Smooth muscle cell (in vitro differentiated cells): ENCODE measurements around the gene DEDD. TPM values are rescaled to one million over a fixed set of nuclear protein-coding genes. Genes with fewer than 3 reads are reported as not detected.

Source experiments
- DNase-seq: peaks from one replicate; lab custom pipeline; 2025; ENCODE audit not compliant: unreplicated experiment; lab: John Stamatoyannopoulos, UW
- H2AFZ ChIP-seq: fragments of 200-600 bp; sonication (generic); 2 replicates; pipeline ENCODE4 v1.6.0; 2016; ENCODE audit warnings: antibody characterized with exemption, low read depth, mild to moderate bottlenecking
- H3F3A ChIP-seq: fragments of 200-600 bp; sonication (generic); 2 replicates; pipeline ENCODE4 v1.6.0; 2017; ENCODE audit warnings: antibody characterized with exemption, low read depth
- H3K27ac ChIP-seq: fragments of 200-600 bp; sonication (generic); 2 replicates; pipeline ENCODE4 v1.5.1; 2016; ENCODE audit warnings: low read depth, mild to moderate bottlenecking
- H3K27me3 ChIP-seq: fragments of 200-600 bp; sonication (generic); 2 replicates; pipeline ENCODE4 v1.6.1; 2016; ENCODE audit warnings: low read depth, mild to moderate bottlenecking
- H3K36me3 ChIP-seq: fragments of 200-600 bp; sonication (generic); 2 replicates; pipeline ENCODE4 v1.5.1; 2016; ENCODE audit warnings: low read depth
- H3K4me1 ChIP-seq: fragments of 200-600 bp; sonication (generic); 2 replicates; pipeline ENCODE4 v1.5.1; 2016; ENCODE audit warnings: low read depth
- H3K4me2 ChIP-seq: fragments of 200-600 bp; sonication (generic); 2 replicates; pipeline ENCODE4 v1.6.0; 2016; ENCODE audit warnings: mild to moderate bottlenecking
- H3K4me3 ChIP-seq: fragments of 200-600 bp; sonication (generic); 2 replicates; pipeline ENCODE4 v1.5.1; 2016; ENCODE audit warnings: mild to moderate bottlenecking
- H3K79me2 ChIP-seq: fragments of 200-600 bp; sonication (generic); 2 replicates; pipeline ENCODE4 v1.6.0; 2016; ENCODE audit warnings: low read depth, mild to moderate bottlenecking
- H3K9ac ChIP-seq: fragments of 200-600 bp; sonication (generic); 2 replicates; pipeline ENCODE4 v1.6.0; 2016; ENCODE audit warnings: low read depth
- H3K9me3 ChIP-seq: fragments of 200-600 bp; sonication (generic); replicated peaks from 2 replicates; pipeline ENCODE4 v1.5.1; 2016; ENCODE audit warnings: low read depth
- H4K20me1 ChIP-seq: fragments of 200-600 bp; sonication (generic); 2 replicates; pipeline ENCODE4 v1.6.0; 2016; ENCODE audit warnings: low read depth
- WGBS: methylation state at CpG from one replicate; pipeline ENCODE4 v1.1.7; 2016; ENCODE audit warnings: low lambda C conversion rate; 5-methylcytosine and 5-hydroxymethylcytosine counted together
- polyA plus RNA-seq: library from polyadenylated mRNA; unstranded; fragments of >200 nt; fragmentation: Nextera tagmentation; extraction: Ambion mirVana; gene quantifications from 2 replicates; pipeline ENCODE4 v1.2.1, GENCODE V29; 2016
- total RNA-seq: library from RNA; depleted of rRNA; stranded (reverse); fragments of >200 nt; gene quantifications from 2 replicates; pipeline ENCODE4 v1.2.3, GENCODE V29; 2014
- TF ChIP-seq, protein P1 (sequence below): fragments of 200-600 bp; sonication (generic); IDR thresholded peaks from 2 replicates; pipeline ENCODE4 v1.5.1; 2017; ENCODE audit warnings: borderline replicate concordance, mild to moderate bottlenecking, antibody characterized with exemption; ENCODE audit not compliant: insufficient read depth, poor library complexity, severe bottlenecking

Gene DEDD
- total and polyA plus RNA-seq, 2 experiments from 2014 or later, result 36.3 to 38.6 TPM

DNA sequence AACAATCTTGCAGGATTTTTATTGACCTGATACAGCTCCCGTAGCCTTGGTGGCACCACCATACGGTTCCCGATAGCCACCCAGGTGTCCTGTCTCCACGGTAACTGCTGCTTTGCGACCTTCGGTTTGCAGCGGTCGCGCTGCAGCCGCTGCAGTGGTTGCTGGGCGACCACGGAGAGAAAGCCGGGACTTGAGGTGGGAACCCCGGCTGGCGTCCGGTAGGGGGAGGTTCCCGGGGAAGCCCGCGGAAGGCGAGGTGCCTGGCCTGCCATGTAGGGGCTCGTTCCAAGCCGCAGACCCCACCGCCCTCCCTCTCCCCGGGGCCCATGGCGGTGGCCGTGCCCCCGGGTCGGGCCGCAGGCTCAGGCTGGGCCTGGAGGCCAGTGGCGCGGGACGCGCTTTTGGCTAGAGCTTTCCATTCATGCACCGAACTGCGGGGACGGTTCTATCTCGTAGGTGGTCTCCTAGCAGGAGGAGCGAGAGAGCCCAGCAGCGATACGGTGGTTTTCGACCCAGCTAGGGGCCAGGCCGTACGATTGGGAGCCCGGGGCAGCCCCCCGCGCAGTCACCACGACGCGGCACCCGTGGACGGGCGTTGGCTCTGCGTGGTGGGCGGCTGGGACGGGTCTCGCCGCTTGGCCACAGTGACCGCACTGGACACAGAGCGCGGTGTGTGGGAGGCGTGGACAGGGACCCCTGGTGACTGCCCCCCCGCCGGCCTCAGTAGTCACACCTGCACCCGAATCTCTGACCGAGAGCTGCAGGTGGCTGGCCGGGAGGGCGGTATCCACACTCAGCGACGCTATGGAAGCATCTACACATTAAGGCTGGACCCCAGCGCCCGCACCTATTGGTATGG, 34.0 kb downstream of the DEDD start, which contains the start of gene KLHDC9:
Gene KLHDC9 (plus strand): TSS at position 152 of the 859 bp plus-strand sequence. CDS start 175 bp downstream, at position 327.
- Histone ChIP-seq H4K20me1 (peaks cover 8% of the 10 kb centered on the region), H3K9ac (peak within 1 kb of the TSS; percentile 45), H3K9me3 (no peaks in the 10 kb centered on the region), H2AFZ (peak within 1 kb of the TSS; percentile 31), H3K27ac (peak within 1 kb of the TSS; percentile 56), H3K36me3 (no peaks in the 10 kb centered on the region), H3F3A (peaks cover 19% of the 10 kb centered on the region), H3K4me2 (peak within 1 kb of the TSS; percentile 93), H3K79me2 (peaks cover 5% of the 10 kb centered on the region), H3K4me1 (peaks cover 7% of the 10 kb centered on the region), H3K27me3 (no peaks in the 10 kb centered on the region), H3K4me3 (peak within 1 kb of the TSS; percentile 64)
- WGBS, result 2% methylated on average over 44 of the region's 71 CpGs
- TF ChIP-seq, protein P1, sequence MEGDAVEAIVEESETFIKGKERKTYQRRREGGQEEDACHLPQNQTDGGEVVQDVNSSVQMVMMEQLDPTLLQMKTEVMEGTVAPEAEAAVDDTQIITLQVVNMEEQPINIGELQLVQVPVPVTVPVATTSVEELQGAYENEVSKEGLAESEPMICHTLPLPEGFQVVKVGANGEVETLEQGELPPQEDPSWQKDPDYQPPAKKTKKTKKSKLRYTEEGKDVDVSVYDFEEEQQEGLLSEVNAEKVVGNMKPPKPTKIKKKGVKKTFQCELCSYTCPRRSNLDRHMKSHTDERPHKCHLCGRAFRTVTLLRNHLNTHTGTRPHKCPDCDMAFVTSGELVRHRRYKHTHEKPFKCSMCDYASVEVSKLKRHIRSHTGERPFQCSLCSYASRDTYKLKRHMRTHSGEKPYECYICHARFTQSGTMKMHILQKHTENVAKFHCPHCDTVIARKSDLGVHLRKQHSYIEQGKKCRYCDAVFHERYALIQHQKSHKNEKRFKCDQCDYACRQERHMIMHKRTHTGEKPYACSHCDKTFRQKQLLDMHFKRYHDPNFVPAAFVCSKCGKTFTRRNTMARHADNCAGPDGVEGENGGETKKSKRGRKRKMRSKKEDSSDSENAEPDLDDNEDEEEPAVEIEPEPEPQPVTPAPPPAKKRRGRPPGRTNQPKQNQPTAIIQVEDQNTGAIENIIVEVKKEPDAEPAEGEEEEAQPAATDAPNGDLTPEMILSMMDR, result no peak
- DNase-seq, result peak; percentile 31

DNA sequence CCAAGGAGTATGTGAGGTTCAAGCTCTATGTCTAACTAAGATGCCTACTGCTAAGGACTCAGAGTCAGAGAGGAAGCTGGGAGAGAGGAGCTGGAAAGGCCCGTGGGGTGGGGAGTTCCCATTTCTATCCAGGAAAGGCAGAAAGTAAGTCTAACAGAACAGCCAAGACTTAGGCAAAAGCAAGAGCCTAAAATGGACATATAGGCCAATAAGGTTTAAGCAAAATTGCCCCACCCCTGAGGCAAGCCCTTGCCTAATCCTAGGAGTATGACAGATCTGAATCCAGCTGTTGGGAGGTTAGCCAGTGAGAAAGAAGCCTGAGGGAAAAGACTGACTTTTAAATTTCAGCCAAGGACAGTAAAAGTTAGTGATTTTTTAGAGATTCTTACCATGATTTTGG, 35.9 kb downstream of the DEDD start:
- H3K27ac ChIP-seq, result peak overlapping the region; percentile 56
- 39% methylated on average over 1 of the region's 1 CpG for WGBS
- no peak overlapping the region for H3K9ac ChIP-seq
- no peaks in the 10 kb centered on the region for H3K36me3 ChIP-seq
- no peaks in the 10 kb centered on the region for H4K20me1 ChIP-seq
- no peaks in the 10 kb centered on the region for H3K9me3 ChIP-seq
- H3K4me1 ChIP-seq, result peaks cover 7% of the 10 kb centered on the region
- H3K79me2 ChIP-seq, result no peaks in the 10 kb centered on the region
- H3K4me3 ChIP-seq, result no peak overlapping the region
- H3F3A ChIP-seq, result peaks cover 19% of the 10 kb centered on the region
- peak overlapping the region; percentile 34 for H2AFZ ChIP-seq
- peak overlapping the region; percentile 70 for H3K4me2 ChIP-seq
- DNase-seq, result no peak
- TF ChIP-seq, protein P1, result no peak
- H3K27me3 ChIP-seq, result no peaks in the 10 kb centered on the region

DNA sequence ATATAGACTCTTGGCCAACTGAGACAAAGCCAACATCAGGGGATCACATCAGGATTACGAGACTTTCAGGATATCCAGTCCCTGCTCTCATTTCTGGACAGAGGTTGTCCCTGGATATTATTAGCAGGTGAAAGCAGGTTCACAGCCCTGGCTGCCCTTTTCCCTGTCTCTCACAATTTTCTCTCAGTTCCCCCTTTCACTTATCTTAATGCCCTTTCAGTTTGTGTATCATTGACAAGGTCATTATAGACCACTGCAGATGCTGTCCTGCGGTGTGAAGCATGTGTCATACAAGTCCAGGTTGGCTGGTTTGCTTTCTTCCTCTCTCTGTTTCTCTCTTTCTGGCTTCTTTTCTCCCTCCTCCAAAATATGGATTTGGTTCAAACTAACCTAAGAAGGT, 36.5 kb downstream of the DEDD start:
- TF ChIP-seq, protein P1, result no peak
- DNase-seq, result no peak
- Histone ChIP-seq H3K4me2 (peak overlapping the region; percentile 70), H3K36me3 (no peaks in the 10 kb centered on the region), H2AFZ (peak overlapping the region; percentile 34), H3K4me1 (peaks cover 7% of the 10 kb centered on the region), H3F3A (peaks cover 19% of the 10 kb centered on the region), H3K9me3 (no peaks in the 10 kb centered on the region), H3K27ac (peak overlapping the region; percentile 56), H3K27me3 (no peaks in the 10 kb centered on the region), H3K9ac (no peak overlapping the region), H3K79me2 (no peaks in the 10 kb centered on the region), H3K4me3 (no peak overlapping the region), H4K20me1 (no peaks in the 10 kb centered on the region)
- WGBS, result 83% methylated on average over 2 of the region's 2 CpGs
